GM23338 (cell line): ENCODE measurements around the gene ACO1. TPM values are rescaled to one million over a fixed set of nuclear protein-coding genes. Genes with fewer than 3 reads are reported as not detected.

ENCODE experiments used
- ATAC-seq: fragments of 200-7000 bp; cut with Tn5 transposase; 3 replicates; pipeline ENCODE4 v1.9.1; 2020
- DNase-seq: peaks from one replicate; pipeline ENCODE4 v3.0.0-alpha.2; 2015; ENCODE audit warnings: low spot score
- H2AFZ ChIP-seq: fragments of 200-600 bp; sonication (generic); 2 replicates; pipeline ENCODE4 v1.8.0; 2016; ENCODE audit warnings: antibody characterized with exemption, mild to moderate bottlenecking, moderate library complexity
- H3F3A ChIP-seq: fragments of 200-600 bp; sonication (generic); replicated peaks from 2 replicates; pipeline ENCODE4 v1.8.0; 2017; ENCODE audit warnings: antibody characterized with exemption, mixed run types, low read depth
- H3K27ac ChIP-seq: fragments of 200-600 bp; sonication (generic); 2 replicates; pipeline ENCODE4 v1.6.1; 2016; ENCODE audit warnings: low read depth
- H3K27me3 ChIP-seq: fragments of 200-600 bp; sonication (generic); 2 replicates; pipeline ENCODE4 v1.8.0; 2016; ENCODE audit warnings: mild to moderate bottlenecking, mixed run types, moderate library complexity; ENCODE audit not compliant: insufficient read depth
- H3K36me3 ChIP-seq: fragments of 200-600 bp; sonication (generic); 2 replicates; pipeline ENCODE4 v1.8.0; 2016; ENCODE audit warnings: mild to moderate bottlenecking; ENCODE audit not compliant: insufficient read depth
- H3K4me1 ChIP-seq: fragments of 200-600 bp; sonication (generic); 2 replicates; pipeline ENCODE4 v1.8.0; 2016; ENCODE audit warnings: mild to moderate bottlenecking, moderate library complexity; ENCODE audit not compliant: insufficient read depth
- H3K4me2 ChIP-seq: fragments of 200-600 bp; sonication (generic); 2 replicates; pipeline ENCODE4 v1.7.1; 2017; ENCODE audit warnings: mixed run types
- H3K4me3 ChIP-seq: fragments of 200-600 bp; sonication (generic); 2 replicates; pipeline ENCODE4 v1.6.1; 2016; ENCODE audit warnings: mixed run types
- H3K79me2 ChIP-seq: fragments of 200-600 bp; sonication (generic); replicated peaks from 2 replicates; pipeline ENCODE4 v1.8.0; 2017; ENCODE audit warnings: mild to moderate bottlenecking; ENCODE audit not compliant: insufficient read depth
- H3K9me2 ChIP-seq: fragments of 200-600 bp; sonication (generic); 2 replicates; pipeline ENCODE4 v1.8.0; 2017; ENCODE audit not compliant: insufficient read depth
- H4K20me1 ChIP-seq: fragments of 200-600 bp; sonication (generic); replicated peaks from 2 replicates; pipeline ENCODE4 v1.8.0; 2017; ENCODE audit warnings: mild to moderate bottlenecking; ENCODE audit not compliant: insufficient read depth
- H3K27ac Mint-ChIP-seq: 2 replicates; pipeline ENCODE4 v1.8.0; 2020; ENCODE audit warnings: inconsistent platforms, mild to moderate bottlenecking, moderate library complexity, mixed read lengths
- H3K27me3 Mint-ChIP-seq: 3 replicates; pipeline ENCODE4 v1.8.0; 2022; ENCODE audit warnings: low read depth, mild to moderate bottlenecking, moderate library complexity, mixed read lengths, inconsistent platforms; ENCODE audit not compliant: insufficient read depth, poor library complexity
- H3K36me3 Mint-ChIP-seq: 3 replicates; pipeline ENCODE4 v1.8.0; 2021; ENCODE audit warnings: low read depth, mild to moderate bottlenecking, inconsistent platforms, moderate library complexity, mixed read lengths
- H3K4me1 Mint-ChIP-seq: 3 replicates; pipeline ENCODE4 v1.8.0; 2020; ENCODE audit warnings: mild to moderate bottlenecking, inconsistent platforms, mixed read lengths
- H3K4me3 Mint-ChIP-seq: 3 replicates; pipeline ENCODE4 v1.8.0; 2021; ENCODE audit warnings: moderate library complexity, mild to moderate bottlenecking, inconsistent platforms, mixed read lengths
- H3K9me3 Mint-ChIP-seq: 3 replicates; pipeline ENCODE4 v1.8.0; 2020; ENCODE audit warnings: moderate library complexity, mild to moderate bottlenecking, inconsistent platforms, mixed read lengths
- CREB1 ChIP-seq: fragments of 250-450 bp; sonication (Bioruptor Pico); IDR thresholded peaks from 2 replicates; pipeline ENCODE4 v1.5.0; 2020; ENCODE audit warnings: low read depth, mild to moderate bottlenecking, moderate library complexity
- CTCF ChIP-seq, 2 experiments: fragments of 200-600 bp in 1 of 2; sonication (generic) in 1 of 2; conservative IDR thresholded peaks; 2 replicates each; pipeline versions ENCODE4 v1.5.1 to v1.6.1; 2016 to 2017; ENCODE audit warnings: antibody characterized with exemption in 2 of 2, low read depth in 2 of 2, mild to moderate bottlenecking in 2 of 2, moderate library complexity in 1 of 2
- ETS1 ChIP-seq: IDR thresholded peaks from 2 replicates; pipeline ENCODE4 v1.6.1; 2016; ENCODE audit warnings: antibody characterized with exemption
- EZH2 ChIP-seq: fragments of 200-600 bp; sonication (generic); IDR thresholded peaks from one replicate; pipeline ENCODE4 v1.8.0; 2017; ENCODE audit warnings: antibody characterized with exemption, mild to moderate bottlenecking, low read depth; ENCODE audit not compliant: unreplicated experiment
- EZH2phosphoT487 ChIP-seq: fragments of 200-600 bp; sonication (generic); IDR thresholded peaks from one replicate; pipeline ENCODE4 v1.8.1; 2018; ENCODE audit warnings: antibody characterized with exemption; ENCODE audit not compliant: unreplicated experiment
- JUNB ChIP-seq: IDR thresholded peaks from one replicate; pipeline ENCODE4 v1.6.1; 2016; ENCODE audit warnings: antibody characterized with exemption; ENCODE audit not compliant: unreplicated experiment
- NANOG ChIP-seq: IDR thresholded peaks from 2 replicates; pipeline ENCODE4 v1.6.1; 2016; ENCODE audit warnings: antibody characterized with exemption, borderline replicate concordance
- POLR2AphosphoS5 ChIP-seq: IDR thresholded peaks from 2 replicates; pipeline ENCODE4 v1.6.1; 2016; ENCODE audit warnings: antibody characterized with exemption, low read depth
- REST ChIP-seq: IDR thresholded peaks from one replicate; pipeline ENCODE4 v1.6.1; 2018; ENCODE audit warnings: antibody characterized with exemption; ENCODE audit not compliant: unreplicated experiment
- ZNF114 ChIP-seq: fragments of 250-450 bp; sonication (Bioruptor Pico); IDR thresholded peaks from 2 replicates; pipeline ENCODE4 v1.5.0; 2020; ENCODE audit warnings: mild to moderate bottlenecking, moderate library complexity
- ZNF331 ChIP-seq: fragments of 250-450 bp; sonication (Bioruptor Pico); IDR thresholded peaks from 2 replicates; pipeline ENCODE4 v1.5.0; 2020; ENCODE audit warnings: low read depth, mild to moderate bottlenecking, moderate library complexity
- polyA plus RNA-seq: library from polyadenylated mRNA; unstranded; fragments of >200 nt; fragmentation: Nextera tagmentation; extraction: Ambion mirVana; gene quantifications from 2 replicates; pipeline ENCODE4 v1.2.1, GENCODE V29; 2016
- total RNA-seq: library from RNA; depleted of rRNA; stranded (reverse); fragments of >200 nt; shearing (Covaris generic); gene quantifications from 2 replicates; pipeline ENCODE4 v1.2.3, GENCODE V29; 2014
- TF ChIP-seq, protein P1 (sequence below): fragments of 250-450 bp; sonication (Bioruptor Pico); IDR thresholded peaks from 2 replicates; pipeline ENCODE4 v1.5.0; 2020; ENCODE audit warnings: mild to moderate bottlenecking, moderate library complexity

ACO1 gene
- total and polyA plus RNA-seq, 2 experiments from 2014 or later = 16.6 to 41.0 TPM

- H3K9me3 Mint-ChIP-seq = no peaks in the 10 kb centered on the region
- DNase-seq = peak; percentile 11
- H3K9me2 ChIP-seq = no peaks in the 10 kb centered on the region
- H3K27ac Mint-ChIP-seq = no peak overlapping the region
- no peak for ATAC-seq
- H3K27ac ChIP-seq = no peak overlapping the region
- peaks cover 24% of the 10 kb centered on the region for H3K36me3 ChIP-seq
- no peaks in the 10 kb centered on the region for H3K27me3 ChIP-seq
- H3K4me3 ChIP-seq = no peak overlapping the region
- peaks cover 35% of the 10 kb centered on the region for H3K36me3 Mint-ChIP-seq
- no peaks in the 10 kb centered on the region for H3F3A ChIP-seq
- H3K79me2 ChIP-seq = peaks cover 20% of the 10 kb centered on the region
- no peak overlapping the region for H3K4me3 Mint-ChIP-seq
- no peaks in the 10 kb centered on the region for H4K20me1 ChIP-seq
- no peak overlapping the region for H2AFZ ChIP-seq
- peaks cover 17% of the 10 kb centered on the region; the same call in 1 of the 2 replicates for H3K4me1 ChIP-seq
- H3K4me2 ChIP-seq = no peak overlapping the region
- peaks cover 16% of the 10 kb centered on the region; the same call in 2 of the 3 replicates for H3K4me1 Mint-ChIP-seq
- H3K27me3 Mint-ChIP-seq = no peaks in the 10 kb centered on the region
- TF ChIP-seq JUNB = no peak
- TF ChIP-seq, protein P1, sequence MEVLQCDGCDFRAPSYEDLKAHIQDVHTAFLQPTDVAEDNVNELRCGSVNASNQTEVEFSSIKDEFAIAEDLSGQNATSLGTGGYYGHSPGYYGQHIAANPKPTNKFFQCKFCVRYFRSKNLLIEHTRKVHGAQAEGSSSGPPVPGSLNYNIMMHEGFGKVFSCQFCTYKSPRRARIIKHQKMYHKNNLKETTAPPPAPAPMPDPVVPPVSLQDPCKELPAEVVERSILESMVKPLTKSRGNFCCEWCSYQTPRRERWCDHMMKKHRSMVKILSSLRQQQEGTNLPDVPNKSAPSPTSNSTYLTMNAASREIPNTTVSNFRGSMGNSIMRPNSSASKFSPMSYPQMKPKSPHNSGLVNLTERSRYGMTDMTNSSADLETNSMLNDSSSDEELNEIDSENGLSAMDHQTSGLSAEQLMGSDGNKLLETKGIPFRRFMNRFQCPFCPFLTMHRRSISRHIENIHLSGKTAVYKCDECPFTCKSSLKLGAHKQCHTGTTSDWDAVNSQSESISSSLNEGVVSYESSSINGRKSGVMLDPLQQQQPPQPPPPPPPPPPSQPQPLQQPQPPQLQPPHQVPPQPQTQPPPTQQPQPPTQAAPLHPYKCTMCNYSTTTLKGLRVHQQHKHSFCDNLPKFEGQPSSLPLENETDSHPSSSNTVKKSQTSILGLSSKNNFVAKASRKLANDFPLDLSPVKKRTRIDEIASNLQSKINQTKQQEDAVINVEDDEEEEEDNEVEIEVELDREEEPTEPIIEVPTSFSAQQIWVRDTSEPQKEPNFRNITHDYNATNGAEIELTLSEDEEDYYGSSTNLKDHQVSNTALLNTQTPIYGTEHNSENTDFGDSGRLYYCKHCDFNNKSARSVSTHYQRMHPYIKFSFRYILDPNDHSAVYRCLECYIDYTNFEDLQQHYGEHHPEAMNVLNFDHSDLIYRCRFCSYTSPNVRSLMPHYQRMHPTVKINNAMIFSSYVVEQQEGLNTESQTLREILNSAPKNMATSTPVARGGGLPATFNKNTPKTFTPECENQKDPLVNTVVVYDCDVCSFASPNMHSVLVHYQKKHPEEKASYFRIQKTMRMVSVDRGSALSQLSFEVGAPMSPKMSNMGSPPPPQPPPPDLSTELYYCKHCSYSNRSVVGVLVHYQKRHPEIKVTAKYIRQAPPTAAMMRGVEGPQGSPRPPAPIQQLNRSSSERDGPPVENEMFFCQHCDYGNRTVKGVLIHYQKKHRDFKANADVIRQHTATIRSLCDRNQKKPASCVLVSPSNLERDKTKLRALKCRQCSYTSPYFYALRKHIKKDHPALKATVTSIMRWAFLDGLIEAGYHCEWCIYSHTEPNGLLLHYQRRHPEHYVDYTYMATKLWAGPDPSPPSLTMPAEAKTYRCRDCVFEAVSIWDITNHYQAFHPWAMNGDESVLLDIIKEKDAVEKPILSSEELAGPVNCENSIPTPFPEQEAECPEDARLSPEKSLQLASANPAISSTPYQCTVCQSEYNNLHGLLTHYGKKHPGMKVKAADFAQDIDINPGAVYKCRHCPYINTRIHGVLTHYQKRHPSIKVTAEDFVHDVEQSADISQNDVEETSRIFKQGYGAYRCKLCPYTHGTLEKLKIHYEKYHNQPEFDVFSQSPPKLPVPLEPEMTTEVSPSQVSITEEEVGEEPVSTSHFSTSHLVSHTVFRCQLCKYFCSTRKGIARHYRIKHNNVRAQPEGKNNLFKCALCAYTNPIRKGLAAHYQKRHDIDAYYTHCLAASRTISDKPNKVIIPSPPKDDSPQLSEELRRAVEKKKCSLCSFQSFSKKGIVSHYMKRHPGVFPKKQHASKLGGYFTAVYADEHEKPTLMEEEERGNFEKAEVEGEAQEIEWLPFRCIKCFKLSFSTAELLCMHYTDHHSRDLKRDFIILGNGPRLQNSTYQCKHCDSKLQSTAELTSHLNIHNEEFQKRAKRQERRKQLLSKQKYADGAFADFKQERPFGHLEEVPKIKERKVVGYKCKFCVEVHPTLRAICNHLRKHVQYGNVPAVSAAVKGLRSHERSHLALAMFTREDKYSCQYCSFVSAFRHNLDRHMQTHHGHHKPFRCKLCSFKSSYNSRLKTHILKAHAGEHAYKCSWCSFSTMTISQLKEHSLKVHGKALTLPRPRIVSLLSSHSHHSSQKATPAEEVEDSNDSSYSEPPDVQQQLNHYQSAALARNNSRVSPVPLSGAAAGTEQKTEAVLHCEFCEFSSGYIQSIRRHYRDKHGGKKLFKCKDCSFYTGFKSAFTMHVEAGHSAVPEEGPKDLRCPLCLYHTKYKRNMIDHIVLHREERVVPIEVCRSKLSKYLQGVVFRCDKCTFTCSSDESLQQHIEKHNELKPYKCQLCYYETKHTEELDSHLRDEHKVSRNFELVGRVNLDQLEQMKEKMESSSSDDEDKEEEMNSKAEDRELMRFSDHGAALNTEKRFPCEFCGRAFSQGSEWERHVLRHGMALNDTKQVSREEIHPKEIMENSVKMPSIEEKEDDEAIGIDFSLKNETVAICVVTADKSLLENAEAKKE (CRISPR knock-in tag) = no peak
- no peak for TF ChIP-seq CTCF (conservative IDR thresholded peaks at IDR 0.05; ENCODE audit: low read depth in 2 of 2)
- TF ChIP-seq ZNF114 (CRISPR knock-in tag) = no peak
- TF ChIP-seq ZNF331 (CRISPR knock-in tag) = no peak
- TF ChIP-seq ETS1 = no peak
- no peak for TF ChIP-seq CREB1
- no peak for TF ChIP-seq EZH2phosphoT487
- no peak for TF ChIP-seq EZH2
- TF ChIP-seq POLR2AphosphoS5 = no peak
- no peak for TF ChIP-seq NANOG
- TF ChIP-seq REST = no peak
Measured at GRCh38 chr9:32404856-32405255, 20.4 kb downstream of the ACO1 start.
